Lower lobe of right lung (tissue), 2 donors: ENCODE measurements around the gene NFIC. TPM values are rescaled to one million over a fixed set of nuclear protein-coding genes. Genes with fewer than 3 reads are reported as not detected.

Experiments used
- ATAC-seq, 2 donors: fragments of 200-7000 bp; cut with Tn5 transposase; one replicate each; pipeline ENCODE4 v1.9.1; 2020 to 2022; ENCODE audit warnings: mild to moderate bottlenecking in 2 of 2, moderate library complexity in 2 of 2
- DNase-seq: peaks from one replicate; pipeline ENCODE4 v3.0.0-alpha.2; 2020
- H3K27ac ChIP-seq: fragments of 200-600 bp; one replicate; pipeline ENCODE4 v1.8.0; 2022
- H3K27me3 ChIP-seq: fragments of 200-600 bp; one replicate; pipeline ENCODE4 v1.8.0; 2022; ENCODE audit warnings: low read depth
- H3K36me3 ChIP-seq: fragments of 200-600 bp; one replicate; pipeline ENCODE4 v1.8.0; 2022; ENCODE audit warnings: mild to moderate bottlenecking
- H3K4me1 ChIP-seq: fragments of 200-600 bp; one replicate; pipeline ENCODE4 v1.8.0; 2022
- H3K4me3 ChIP-seq: fragments of 200-600 bp; one replicate; pipeline ENCODE4 v1.8.0; 2022; ENCODE audit warnings: mild to moderate bottlenecking
- H3K9me3 ChIP-seq: fragments of 200-600 bp; one replicate; pipeline ENCODE4 v1.8.0; 2022
- intact Hi-C: fragments of 100-400 bp; cut with DNase I; formaldehyde crosslinking; loops from one replicate; pipeline ENCODE4 v1.11.0; 2022
- total RNA-seq: library from RNA; stranded (reverse); fragmentation: NEBNext Ultra II Directional; extraction: Animal tissue kit (Norgen Biotek cat#: 25700); gene quantifications from one replicate; pipeline ENCODE4 v1.2.1, GENCODE V29; 2021
- TF ChIP-seq, protein P1 (sequence below): fragments of 200-600 bp; IDR thresholded peaks from one replicate; pipeline ENCODE4 v1.8.0; 2022; ENCODE audit warnings: antibody characterized with exemption, mild to moderate bottlenecking
- donor health status: DM: no; HTN: yes; CAD: no; lungs with severe emphysema.

The NFIC gene
- total RNA-seq, 1 donor from 2014 or later, result 132 TPM

DNA sequence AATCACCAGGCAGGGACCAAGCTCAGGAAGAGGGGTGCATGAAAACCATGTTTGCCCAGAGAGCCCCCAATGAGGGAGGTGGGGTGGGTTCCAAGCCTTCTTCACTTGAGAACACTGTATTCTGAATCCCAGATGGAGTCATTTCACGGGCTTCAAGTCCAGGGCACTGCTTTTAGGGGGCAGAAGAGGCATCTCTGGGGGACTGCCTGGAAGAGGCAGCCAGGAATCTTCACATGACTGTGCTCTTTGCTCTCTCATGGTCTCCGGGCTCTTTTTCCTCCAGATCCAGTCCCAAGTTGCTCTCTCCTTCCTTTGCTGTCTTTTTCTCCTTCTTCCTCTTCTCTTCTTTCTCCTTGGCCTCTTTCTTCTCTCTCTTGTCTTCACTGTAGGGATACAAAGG lies 108.2 kb downstream of the NFIC start:
- no peak overlapping the region for H3K4me3 ChIP-seq
- TF ChIP-seq, protein P1, sequence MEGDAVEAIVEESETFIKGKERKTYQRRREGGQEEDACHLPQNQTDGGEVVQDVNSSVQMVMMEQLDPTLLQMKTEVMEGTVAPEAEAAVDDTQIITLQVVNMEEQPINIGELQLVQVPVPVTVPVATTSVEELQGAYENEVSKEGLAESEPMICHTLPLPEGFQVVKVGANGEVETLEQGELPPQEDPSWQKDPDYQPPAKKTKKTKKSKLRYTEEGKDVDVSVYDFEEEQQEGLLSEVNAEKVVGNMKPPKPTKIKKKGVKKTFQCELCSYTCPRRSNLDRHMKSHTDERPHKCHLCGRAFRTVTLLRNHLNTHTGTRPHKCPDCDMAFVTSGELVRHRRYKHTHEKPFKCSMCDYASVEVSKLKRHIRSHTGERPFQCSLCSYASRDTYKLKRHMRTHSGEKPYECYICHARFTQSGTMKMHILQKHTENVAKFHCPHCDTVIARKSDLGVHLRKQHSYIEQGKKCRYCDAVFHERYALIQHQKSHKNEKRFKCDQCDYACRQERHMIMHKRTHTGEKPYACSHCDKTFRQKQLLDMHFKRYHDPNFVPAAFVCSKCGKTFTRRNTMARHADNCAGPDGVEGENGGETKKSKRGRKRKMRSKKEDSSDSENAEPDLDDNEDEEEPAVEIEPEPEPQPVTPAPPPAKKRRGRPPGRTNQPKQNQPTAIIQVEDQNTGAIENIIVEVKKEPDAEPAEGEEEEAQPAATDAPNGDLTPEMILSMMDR, result no peak
- no peaks in the 10 kb centered on the region for H3K9me3 ChIP-seq
- no peaks in the 10 kb centered on the region for H3K27me3 ChIP-seq
- intact Hi-C loops, result loop anchor here (10.0 kb wide), 1 partner anchor 150 kb away; no protein-coding TSS in a partner anchor
- peaks cover 8% of the 10 kb centered on the region for H3K4me1 ChIP-seq
- no peak overlapping the region for H3K27ac ChIP-seq
- DNase-seq (no peak), ATAC-seq (no peak)
- no peaks in the 10 kb centered on the region for H3K36me3 ChIP-seq

DNA sequence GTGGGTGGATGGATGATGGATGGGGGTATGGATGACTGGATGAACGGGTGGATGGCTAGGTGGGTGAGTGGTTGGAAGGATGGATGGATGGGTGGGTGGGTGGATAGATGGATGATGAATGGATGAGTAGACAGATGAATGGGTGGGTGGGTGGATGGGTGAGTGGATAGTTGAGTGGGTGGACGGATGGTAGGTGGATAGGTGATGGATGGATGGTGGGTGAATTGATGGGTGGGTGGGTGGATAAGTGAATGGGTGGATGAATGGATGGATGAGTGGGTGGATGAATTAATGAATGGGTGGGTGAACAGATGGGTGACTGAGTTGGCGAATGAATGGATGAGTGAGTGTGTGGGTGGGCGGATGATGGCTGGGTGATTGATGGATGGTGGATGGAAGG lies 109.1 kb downstream of the NFIC start:
- peaks cover 8% of the 10 kb centered on the region for H3K4me1 ChIP-seq
- DNase-seq (no peak), ATAC-seq (no peak)
- intact Hi-C loops, result loop anchor here (10.0 kb wide), 1 partner anchor 151 kb away; no protein-coding TSS in a partner anchor
- no peak overlapping the region for H3K27ac ChIP-seq
- no peaks in the 10 kb centered on the region for H3K9me3 ChIP-seq
- no peak overlapping the region for H3K4me3 ChIP-seq
- TF ChIP-seq, protein P1, result no peak
- no peaks in the 10 kb centered on the region for H3K36me3 ChIP-seq
- peaks cover 4% of the 10 kb centered on the region for H3K27me3 ChIP-seq

DNA sequence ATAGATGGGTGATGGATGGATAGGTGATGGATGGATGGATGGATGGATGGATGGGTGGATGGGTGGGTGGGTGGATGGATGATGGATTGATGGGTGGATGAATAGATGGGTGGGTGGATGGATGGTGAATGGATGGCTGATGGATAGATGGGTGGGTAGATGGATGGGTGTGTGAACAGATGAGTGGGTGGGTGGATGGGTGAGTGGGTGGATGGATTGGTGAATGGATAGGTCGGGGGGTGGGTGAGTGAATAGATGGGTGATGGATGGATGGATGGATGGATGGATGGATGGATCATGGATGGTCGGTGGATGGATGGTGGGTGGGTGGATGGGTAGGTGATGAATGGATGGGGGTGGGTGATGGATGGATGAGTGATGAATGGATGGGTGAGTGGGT lies 110.4 kb downstream of the NFIC start:
- Histone ChIP-seq H3K27ac (no peak overlapping the region), H3K9me3 (no peaks in the 10 kb centered on the region), H3K27me3 (peaks cover 18% of the 10 kb centered on the region), H3K4me3 (no peak overlapping the region), H3K4me1 (peaks cover 7% of the 10 kb centered on the region), H3K36me3 (no peaks in the 10 kb centered on the region)
- intact Hi-C loops, result loop anchor here (10.0 kb wide), 1 partner anchor 152 kb away; no protein-coding TSS in a partner anchor
- ATAC-seq (no peak), DNase-seq (no peak)
- TF ChIP-seq, protein P1, result no peak

DNA sequence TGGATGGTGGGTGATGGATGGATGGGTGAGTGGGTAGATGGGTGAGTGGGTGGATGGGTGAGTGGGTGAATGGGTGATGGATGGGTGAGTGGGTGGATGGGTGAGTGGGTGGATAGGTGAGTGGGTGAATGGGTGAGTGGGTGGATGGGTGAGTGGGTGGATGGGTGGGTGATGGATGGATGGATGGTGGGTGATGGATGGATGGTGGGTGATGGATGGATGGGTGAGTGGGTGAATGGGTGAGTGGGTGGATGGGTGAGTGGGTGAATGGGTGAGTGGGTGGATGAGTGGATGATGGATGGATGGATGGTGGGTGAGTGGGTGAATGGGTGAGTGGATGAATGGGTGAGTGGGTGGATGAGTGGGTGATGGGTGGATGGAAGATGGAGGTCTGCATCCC lies 111.1 kb downstream of the NFIC start:
- TF ChIP-seq, protein P1, result no peak

DNA sequence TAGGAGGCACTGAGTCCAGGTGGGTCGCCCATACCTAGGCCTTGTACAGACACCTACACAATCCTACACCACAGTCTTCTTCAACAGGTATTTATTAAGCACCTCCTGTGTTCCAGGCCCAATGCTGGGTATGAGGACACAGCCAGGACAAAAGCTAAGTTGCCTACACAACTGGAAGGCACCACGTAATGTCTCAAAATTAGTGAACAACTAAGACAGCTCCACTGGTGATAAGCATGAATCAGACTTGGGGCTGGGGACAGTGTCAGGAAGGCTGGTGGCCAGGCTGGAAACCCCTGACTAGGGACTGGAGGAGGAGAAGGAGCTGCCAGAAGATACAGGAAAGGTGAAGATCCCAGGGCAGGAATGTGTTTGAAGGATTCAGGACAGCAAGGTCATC lies 111.6 kb downstream of the NFIC start:
- Histone ChIP-seq H3K27me3 (peaks cover 29% of the 10 kb centered on the region), H3K9me3 (no peaks in the 10 kb centered on the region), H3K36me3 (no peaks in the 10 kb centered on the region), H3K4me3 (no peak overlapping the region), H3K4me1 (no peaks in the 10 kb centered on the region), H3K27ac (no peak overlapping the region)
- DNase-seq (no peak), ATAC-seq (no peak)
- TF ChIP-seq, protein P1, result no peak
- intact Hi-C loops, result loop anchor here (10.0 kb wide), 1 partner anchor 153 kb away; no protein-coding TSS in a partner anchor

More for the DNA sequence above, 111.1 kb downstream of the NFIC start:
- no peaks in the 10 kb centered on the region for H3K36me3 ChIP-seq
- no peak for DNase-seq
- no peak overlapping the region for H3K4me3 ChIP-seq
- intact Hi-C loops, result loop anchor here (10.0 kb wide), 1 partner anchor 153 kb away; no protein-coding TSS in a partner anchor
- H3K27me3 ChIP-seq, result peaks cover 25% of the 10 kb centered on the region
- ATAC-seq, result no peak
- peaks cover under 1% of the 10 kb centered on the region for H3K4me1 ChIP-seq
- H3K9me3 ChIP-seq, result no peaks in the 10 kb centered on the region
- no peak overlapping the region for H3K27ac ChIP-seq
